SK-N-SH treated with all-trans-retinoic acid at 6 μM for 48 hours (cell line): ENCODE data around the gene SLC8A2.
A peak's percentile ranks its signal among the peaks of the same experiment; 100 is the strongest.

Experiments used
- ATAC-seq: fragments of 200-7000 bp; cut with Tn5 transposase; 3 replicates; pipeline ENCODE4 v1.9.1; 2020; ENCODE audit warnings: mild to moderate bottlenecking, moderate library complexity
- ARNTL ChIP-seq: fragments of 450-650 bp; formaldehyde crosslinking; IDR thresholded peaks from 2 replicates; pipeline ENCODE4 v1.5.0; 2020; ENCODE audit warnings: low read depth, mild to moderate bottlenecking, moderate library complexity, borderline replicate concordance
- BACH2 ChIP-seq: fragments of 250-450 bp; sonication (Bioruptor Pico); IDR thresholded peaks from 2 replicates; pipeline ENCODE4 v1.9.0; 2021; ENCODE audit warnings: mild to moderate bottlenecking, borderline replicate concordance
- CSDC2 ChIP-seq: fragments of 250-450 bp; sonication (Bioruptor Pico); IDR thresholded peaks from 2 replicates; pipeline ENCODE4 v1.5.0; 2020; ENCODE audit warnings: mild to moderate bottlenecking, moderate library complexity
- ESRRG ChIP-seq: fragments of 250-450 bp; sonication (Bioruptor Pico); IDR thresholded peaks from 2 replicates; pipeline ENCODE4 v1.6.1; 2021; ENCODE audit warnings: mild to moderate bottlenecking
- GLIS3 ChIP-seq: fragments of 250-450 bp; sonication (Bioruptor Pico); IDR thresholded peaks from 2 replicates; pipeline ENCODE4 v1.5.0; 2020; ENCODE audit warnings: mild to moderate bottlenecking, moderate library complexity
- ISL1 ChIP-seq: fragments of 250-450 bp; sonication (Bioruptor Pico); IDR thresholded peaks from 2 replicates; pipeline ENCODE4 v2.1.2; 2022; ENCODE audit warnings: mild to moderate bottlenecking, moderate library complexity
- OSR1 ChIP-seq: fragments of 250-450 bp; sonication (Bioruptor Pico); IDR thresholded peaks from 2 replicates; pipeline ENCODE4 v1.8.0; 2022; ENCODE audit warnings: moderate library complexity, mild to moderate bottlenecking, inconsistent platforms
- RARB ChIP-seq: fragments of 250-450 bp; sonication (Bioruptor Pico); IDR thresholded peaks from 2 replicates; pipeline ENCODE4 v1.8.0; 2021; ENCODE audit warnings: mild to moderate bottlenecking, moderate library complexity
- SNAI2 ChIP-seq: fragments of 250-450 bp; sonication (Bioruptor Pico); IDR thresholded peaks from 2 replicates; pipeline ENCODE4 v1.5.0; 2020; ENCODE audit warnings: mild to moderate bottlenecking, moderate library complexity
- TCF4 ChIP-seq: fragments of 250-450 bp; sonication (Bioruptor Pico); IDR thresholded peaks from 2 replicates; pipeline ENCODE4 v1.8.0; 2021; ENCODE audit warnings: mild to moderate bottlenecking, moderate library complexity, borderline replicate concordance
- TOX ChIP-seq: fragments of 250-450 bp; sonication (Bioruptor Pico); IDR thresholded peaks from 2 replicates; pipeline ENCODE4 v1.8.0; 2021; ENCODE audit warnings: mild to moderate bottlenecking, moderate library complexity, borderline replicate concordance
- ZC3H10 ChIP-seq: fragments of 250-450 bp; sonication (Bioruptor Pico); IDR thresholded peaks from 2 replicates; pipeline ENCODE4 v1.5.1; 2021; ENCODE audit warnings: mild to moderate bottlenecking, moderate library complexity
- ZFP3 ChIP-seq: fragments of 250-450 bp; sonication (Bioruptor Pico); IDR thresholded peaks from 2 replicates; pipeline ENCODE4 v1.5.0; 2020; ENCODE audit warnings: mild to moderate bottlenecking, moderate library complexity
- ZFP30 ChIP-seq: fragments of 450-650 bp; formaldehyde crosslinking; IDR thresholded peaks from 2 replicates; pipeline ENCODE4 v1.5.0; 2022; ENCODE audit warnings: mild to moderate bottlenecking, moderate library complexity
- ZNF565 ChIP-seq: fragments of 450-650 bp; formaldehyde crosslinking; conservative IDR thresholded peaks from 2 replicates; pipeline ENCODE4 v1.5.0; 2020; ENCODE audit warnings: low read depth, mild to moderate bottlenecking, moderate library complexity
- ZNF70 ChIP-seq: fragments of 450-650 bp; formaldehyde crosslinking; IDR thresholded peaks from 2 replicates; pipeline ENCODE4 v1.5.0; 2020; ENCODE audit warnings: mild to moderate bottlenecking, moderate library complexity
- ZNF8 ChIP-seq: fragments of 450-650 bp; formaldehyde crosslinking; IDR thresholded peaks from 2 replicates; pipeline ENCODE4 v1.5.0; 2020; ENCODE audit warnings: mild to moderate bottlenecking, moderate library complexity
- TF ChIP-seq, protein P1 (sequence below): fragments of 250-450 bp; sonication (Bioruptor Pico); IDR thresholded peaks from 2 replicates; pipeline ENCODE4 v1.8.0; 2020; ENCODE audit warnings: mild to moderate bottlenecking, moderate library complexity, borderline replicate concordance
- TF ChIP-seq, protein P2 (sequence below): fragments of 250-450 bp; sonication (Bioruptor Pico); IDR thresholded peaks from 2 replicates; pipeline ENCODE4 v1.8.0; 2021; ENCODE audit warnings: low read depth, mild to moderate bottlenecking, moderate library complexity, borderline replicate concordance
- TF ChIP-seq, protein P3 (sequence below): fragments of 250-450 bp; sonication (Bioruptor Pico); IDR thresholded peaks from 2 replicates; pipeline ENCODE4 v1.5.1; 2020; ENCODE audit warnings: low read depth, mild to moderate bottlenecking, moderate library complexity
- TF ChIP-seq, protein P4 (sequence below): fragments of 250-450 bp; sonication (Bioruptor Pico); IDR thresholded peaks from 2 replicates; pipeline ENCODE4 v1.5.1; 2021; ENCODE audit warnings: mild to moderate bottlenecking, moderate library complexity
- TF ChIP-seq, protein P5 (sequence below): fragments of 250-450 bp; sonication (Bioruptor Pico); IDR thresholded peaks from 2 replicates; pipeline ENCODE4 v1.5.0; 2020; ENCODE audit warnings: mild to moderate bottlenecking, moderate library complexity

Gene SLC8A2

DNA sequence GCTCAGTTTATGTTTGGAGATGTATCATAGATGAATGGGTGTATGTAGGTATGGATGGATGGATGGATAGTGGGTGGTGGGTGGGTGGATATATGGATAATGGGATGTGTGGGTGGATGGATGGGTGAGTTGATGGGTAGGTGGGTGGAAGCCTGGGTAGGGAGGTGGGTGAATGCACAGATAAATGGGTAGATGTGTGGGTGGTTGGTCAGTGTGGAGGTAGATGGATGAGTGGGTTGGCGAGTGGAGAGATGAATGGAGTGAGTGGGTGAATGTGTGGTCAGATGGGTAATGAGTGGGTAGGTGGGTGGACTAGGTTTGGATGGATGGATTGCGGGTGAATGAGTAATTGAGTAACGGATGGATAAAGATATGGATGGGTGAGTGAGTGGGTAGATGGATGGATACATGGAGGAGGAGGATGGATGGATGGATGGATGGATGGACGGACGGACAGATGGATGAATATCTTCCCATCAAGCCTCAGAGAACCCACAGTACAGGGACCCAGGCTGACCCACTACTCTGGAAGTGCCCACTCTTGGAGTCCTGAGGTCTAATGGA lies 65.8 kb downstream of the SLC8A2 start:
- TF ChIP-seq ESRRG (CRISPR knock-in tag) (no peak), ZFP3 (CRISPR knock-in tag) (no peak), ZNF565 (CRISPR knock-in tag) (no peak), CSDC2 (no peak), TOX (CRISPR knock-in tag) (no peak)
- ATAC-seq = no peak

DNA sequence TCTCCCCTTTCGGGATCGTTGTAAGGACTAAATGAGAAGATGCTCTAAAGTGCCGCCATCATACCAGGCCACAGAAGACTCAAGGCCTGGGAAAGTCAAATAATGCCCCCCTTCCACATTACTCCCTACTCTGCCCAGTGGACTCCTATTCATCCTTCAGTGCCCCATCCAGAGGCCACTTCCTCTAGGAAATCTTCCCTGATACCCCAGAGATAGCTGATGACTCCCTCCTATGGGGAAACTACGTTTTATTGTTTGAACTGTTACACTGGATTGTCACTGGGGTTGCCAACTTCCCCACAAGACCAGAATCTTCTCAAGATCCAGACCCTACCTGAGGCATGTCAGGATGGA lies 66.5 kb downstream of the SLC8A2 start:
- TF ChIP-seq ZFP3 (CRISPR knock-in tag) (peak; percentile 98), ZFP30 (CRISPR knock-in tag) (no peak)
- ATAC-seq = no peak

DNA sequence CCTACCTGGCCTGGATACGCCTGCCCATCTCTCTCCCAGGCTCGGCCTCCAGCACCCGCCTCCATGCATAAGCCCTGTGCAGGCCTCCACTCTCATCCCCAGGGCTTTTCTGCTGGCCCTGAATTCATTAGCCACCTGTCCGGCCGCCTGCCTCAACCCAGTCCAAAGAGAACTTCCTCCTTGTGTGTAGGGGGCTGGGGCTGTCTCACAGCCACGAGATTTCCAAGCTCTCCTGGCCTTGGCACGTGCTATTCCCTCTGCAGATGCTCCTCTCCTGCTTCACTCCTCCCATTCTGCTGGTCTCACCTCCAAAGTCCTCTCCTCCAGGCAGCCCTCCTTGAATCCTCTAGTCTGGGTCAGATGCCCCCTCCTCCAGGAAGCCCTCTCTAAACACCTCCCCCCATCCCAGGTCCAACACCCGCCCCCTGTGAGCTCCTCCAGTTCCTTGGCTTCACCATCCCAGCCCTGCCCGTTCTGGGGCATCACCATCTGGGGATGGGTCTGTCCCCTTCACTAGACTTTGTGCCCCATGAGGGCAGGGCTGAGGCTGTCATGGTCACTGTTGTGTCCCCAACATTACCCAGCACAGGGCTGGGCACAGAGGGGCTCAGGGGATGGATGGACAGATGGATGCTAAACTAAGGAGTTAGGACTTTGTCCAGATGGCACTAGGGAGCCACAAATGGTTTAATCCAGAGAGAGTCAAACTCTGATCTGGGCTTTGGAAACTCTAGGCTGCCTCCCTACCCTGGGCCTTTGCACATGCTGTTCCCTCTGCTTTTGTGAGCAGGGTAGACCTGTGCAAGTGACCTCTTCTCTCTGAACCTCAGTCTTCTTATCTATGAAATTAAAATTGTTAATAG lies 67.1 kb downstream of the SLC8A2 start:
- no peak for ATAC-seq
- TF ChIP-seq ZNF565 (CRISPR knock-in tag) (no peak), ARNTL (CRISPR knock-in tag) (no peak), TOX (CRISPR knock-in tag) (no peak), ZC3H10 (CRISPR knock-in tag) (no peak), CSDC2 (no peak), ZNF70 (no peak), RARB (no peak), ZFP3 (CRISPR knock-in tag) (no peak), OSR1 (CRISPR knock-in tag) (no peak), ZNF8 (CRISPR knock-in tag) (no peak), ISL1 (CRISPR knock-in tag) (no peak), GLIS3 (no peak)
- TF ChIP-seq, protein P1, sequence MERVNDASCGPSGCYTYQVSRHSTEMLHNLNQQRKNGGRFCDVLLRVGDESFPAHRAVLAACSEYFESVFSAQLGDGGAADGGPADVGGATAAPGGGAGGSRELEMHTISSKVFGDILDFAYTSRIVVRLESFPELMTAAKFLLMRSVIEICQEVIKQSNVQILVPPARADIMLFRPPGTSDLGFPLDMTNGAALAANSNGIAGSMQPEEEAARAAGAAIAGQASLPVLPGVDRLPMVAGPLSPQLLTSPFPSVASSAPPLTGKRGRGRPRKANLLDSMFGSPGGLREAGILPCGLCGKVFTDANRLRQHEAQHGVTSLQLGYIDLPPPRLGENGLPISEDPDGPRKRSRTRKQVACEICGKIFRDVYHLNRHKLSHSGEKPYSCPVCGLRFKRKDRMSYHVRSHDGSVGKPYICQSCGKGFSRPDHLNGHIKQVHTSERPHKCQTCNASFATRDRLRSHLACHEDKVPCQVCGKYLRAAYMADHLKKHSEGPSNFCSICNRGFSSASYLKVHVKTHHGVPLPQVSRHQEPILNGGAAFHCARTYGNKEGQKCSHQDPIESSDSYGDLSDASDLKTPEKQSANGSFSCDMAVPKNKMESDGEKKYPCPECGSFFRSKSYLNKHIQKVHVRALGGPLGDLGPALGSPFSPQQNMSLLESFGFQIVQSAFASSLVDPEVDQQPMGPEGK = no peak
- TF ChIP-seq, protein P2, sequence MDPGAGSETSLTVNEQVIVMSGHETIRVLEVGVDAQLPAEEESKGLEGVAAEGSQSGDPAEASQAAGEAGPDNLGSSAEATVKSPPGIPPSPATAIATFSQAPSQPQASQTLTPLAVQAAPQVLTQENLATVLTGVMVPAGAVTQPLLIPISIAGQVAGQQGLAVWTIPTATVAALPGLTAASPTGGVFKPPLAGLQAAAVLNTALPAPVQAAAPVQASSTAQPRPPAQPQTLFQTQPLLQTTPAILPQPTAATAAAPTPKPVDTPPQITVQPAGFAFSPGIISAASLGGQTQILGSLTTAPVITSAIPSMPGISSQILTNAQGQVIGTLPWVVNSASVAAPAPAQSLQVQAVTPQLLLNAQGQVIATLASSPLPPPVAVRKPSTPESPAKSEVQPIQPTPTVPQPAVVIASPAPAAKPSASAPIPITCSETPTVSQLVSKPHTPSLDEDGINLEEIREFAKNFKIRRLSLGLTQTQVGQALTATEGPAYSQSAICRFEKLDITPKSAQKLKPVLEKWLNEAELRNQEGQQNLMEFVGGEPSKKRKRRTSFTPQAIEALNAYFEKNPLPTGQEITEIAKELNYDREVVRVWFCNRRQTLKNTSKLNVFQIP (CRISPR knock-in tag) = no peak
- TF ChIP-seq, all 23 proteins: peak for 0

DNA sequence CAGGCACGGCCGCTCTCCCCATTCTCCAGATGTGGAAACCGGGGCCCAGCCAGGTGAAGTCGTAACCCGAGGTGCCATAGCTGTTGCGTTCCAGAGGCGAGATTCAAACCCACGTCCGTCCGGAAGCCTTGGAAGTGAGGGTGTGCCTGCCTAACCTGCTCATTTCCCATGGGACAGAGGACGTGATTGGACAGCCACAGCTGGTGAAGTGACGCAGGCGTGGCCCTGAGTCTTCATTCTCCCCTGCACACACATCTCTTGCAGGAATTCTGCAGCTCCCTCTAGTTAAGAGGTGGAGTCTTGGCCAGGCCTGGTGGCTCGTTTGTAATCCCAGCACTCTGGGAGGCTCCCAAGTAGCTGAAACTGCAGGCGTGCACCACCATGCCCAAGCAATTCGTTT lies 69.2 kb downstream of the SLC8A2 start:
- ATAC-seq = no peak; the same call in 2 of the 3 replicates
- TF ChIP-seq SNAI2 (CRISPR knock-in tag) (no peak), OSR1 (CRISPR knock-in tag) (no peak), ZFP3 (CRISPR knock-in tag) (no peak), ZNF70 (no peak), ZC3H10 (CRISPR knock-in tag) (no peak), CSDC2 (no peak), ZNF565 (CRISPR knock-in tag) (no peak), BACH2 (CRISPR knock-in tag) (no peak), TCF4 (CRISPR knock-in tag) (no peak), ZFP30 (CRISPR knock-in tag) (no peak)
- TF ChIP-seq, protein P1 = no peak
- TF ChIP-seq, protein P3, sequence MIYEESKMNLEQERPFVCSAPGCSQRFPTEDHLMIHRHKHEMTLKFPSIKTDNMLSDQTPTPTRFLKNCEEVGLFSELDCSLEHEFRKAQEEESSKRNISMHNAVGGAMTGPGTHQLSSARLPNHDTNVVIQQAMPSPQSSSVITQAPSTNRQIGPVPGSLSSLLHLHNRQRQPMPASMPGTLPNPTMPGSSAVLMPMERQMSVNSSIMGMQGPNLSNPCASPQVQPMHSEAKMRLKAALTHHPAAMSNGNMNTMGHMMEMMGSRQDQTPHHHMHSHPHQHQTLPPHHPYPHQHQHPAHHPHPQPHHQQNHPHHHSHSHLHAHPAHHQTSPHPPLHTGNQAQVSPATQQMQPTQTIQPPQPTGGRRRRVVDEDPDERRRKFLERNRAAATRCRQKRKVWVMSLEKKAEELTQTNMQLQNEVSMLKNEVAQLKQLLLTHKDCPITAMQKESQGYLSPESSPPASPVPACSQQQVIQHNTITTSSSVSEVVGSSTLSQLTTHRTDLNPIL = no peak
- TF ChIP-seq, protein P4, sequence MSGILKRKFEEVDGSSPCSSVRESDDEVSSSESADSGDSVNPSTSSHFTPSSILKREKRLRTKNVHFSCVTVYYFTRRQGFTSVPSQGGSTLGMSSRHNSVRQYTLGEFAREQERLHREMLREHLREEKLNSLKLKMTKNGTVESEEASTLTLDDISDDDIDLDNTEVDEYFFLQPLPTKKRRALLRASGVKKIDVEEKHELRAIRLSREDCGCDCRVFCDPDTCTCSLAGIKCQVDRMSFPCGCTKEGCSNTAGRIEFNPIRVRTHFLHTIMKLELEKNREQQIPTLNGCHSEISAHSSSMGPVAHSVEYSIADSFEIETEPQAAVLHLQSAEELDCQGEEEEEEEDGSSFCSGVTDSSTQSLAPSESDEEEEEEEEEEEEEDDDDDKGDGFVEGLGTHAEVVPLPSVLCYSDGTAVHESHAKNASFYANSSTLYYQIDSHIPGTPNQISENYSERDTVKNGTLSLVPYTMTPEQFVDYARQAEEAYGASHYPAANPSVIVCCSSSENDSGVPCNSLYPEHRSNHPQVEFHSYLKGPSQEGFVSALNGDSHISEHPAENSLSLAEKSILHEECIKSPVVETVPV (CRISPR knock-in tag) = no peak
- TF ChIP-seq, protein P5, sequence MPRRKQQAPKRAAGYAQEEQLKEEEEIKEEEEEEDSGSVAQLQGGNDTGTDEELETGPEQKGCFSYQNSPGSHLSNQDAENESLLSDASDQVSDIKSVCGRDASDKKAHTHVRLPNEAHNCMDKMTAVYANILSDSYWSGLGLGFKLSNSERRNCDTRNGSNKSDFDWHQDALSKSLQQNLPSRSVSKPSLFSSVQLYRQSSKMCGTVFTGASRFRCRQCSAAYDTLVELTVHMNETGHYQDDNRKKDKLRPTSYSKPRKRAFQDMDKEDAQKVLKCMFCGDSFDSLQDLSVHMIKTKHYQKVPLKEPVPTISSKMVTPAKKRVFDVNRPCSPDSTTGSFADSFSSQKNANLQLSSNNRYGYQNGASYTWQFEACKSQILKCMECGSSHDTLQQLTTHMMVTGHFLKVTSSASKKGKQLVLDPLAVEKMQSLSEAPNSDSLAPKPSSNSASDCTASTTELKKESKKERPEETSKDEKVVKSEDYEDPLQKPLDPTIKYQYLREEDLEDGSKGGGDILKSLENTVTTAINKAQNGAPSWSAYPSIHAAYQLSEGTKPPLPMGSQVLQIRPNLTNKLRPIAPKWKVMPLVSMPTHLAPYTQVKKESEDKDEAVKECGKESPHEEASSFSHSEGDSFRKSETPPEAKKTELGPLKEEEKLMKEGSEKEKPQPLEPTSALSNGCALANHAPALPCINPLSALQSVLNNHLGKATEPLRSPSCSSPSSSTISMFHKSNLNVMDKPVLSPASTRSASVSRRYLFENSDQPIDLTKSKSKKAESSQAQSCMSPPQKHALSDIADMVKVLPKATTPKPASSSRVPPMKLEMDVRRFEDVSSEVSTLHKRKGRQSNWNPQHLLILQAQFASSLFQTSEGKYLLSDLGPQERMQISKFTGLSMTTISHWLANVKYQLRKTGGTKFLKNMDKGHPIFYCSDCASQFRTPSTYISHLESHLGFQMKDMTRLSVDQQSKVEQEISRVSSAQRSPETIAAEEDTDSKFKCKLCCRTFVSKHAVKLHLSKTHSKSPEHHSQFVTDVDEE (CRISPR knock-in tag) = no peak
